Heart right ventricle (tissue), 16 donors: ENCODE results near the gene MAN2B1. TPM values are rescaled to one million over a fixed set of nuclear protein-coding genes. Genes with fewer than 3 reads are reported as not detected.
A peak's percentile ranks its signal among the peaks of the same experiment; 100 is the strongest.

ENCODE experiments used
- ATAC-seq, 8 donors: fragments of 200-7000 bp; cut with Tn5 transposase; one replicate each; pipeline ENCODE4 v1.9.1; 2020; ENCODE audit warnings: mild to moderate bottlenecking in 8 of 8, moderate library complexity in 8 of 8, moderate number of reproducible peaks in 1 of 8
- DNase-seq, 2 donors: peaks; one replicate each; pipeline ENCODE4 v3.0.0-alpha.2; 2020
- H3K27ac ChIP-seq, 10 donors: fragments of 200-600 bp; sonication (generic) in 2 of 10; one replicate each; pipeline versions ENCODE4 v1.5.0 to v1.8.0; 2020 to 2022; ENCODE audit warnings: mild to moderate bottlenecking in 3 of 10
- H3K27me3 ChIP-seq, 7 donors: fragments of 200-600 bp; one replicate each; pipeline ENCODE4 v1.8.0; 2021 to 2022; ENCODE audit warnings: mild to moderate bottlenecking in 2 of 7
- H3K36me3 ChIP-seq, 9 donors: fragments of 200-600 bp; sonication (generic) in 1 of 9; one replicate each; pipeline versions ENCODE4 v1.5.0 to v1.8.0; 2020 to 2022; ENCODE audit warnings: mild to moderate bottlenecking in 2 of 9
- H3K4me1 ChIP-seq, 9 donors: fragments of 200-600 bp; sonication (generic) in 1 of 9; one replicate each; pipeline versions ENCODE4 v1.5.0 to v1.8.0; 2020 to 2022; ENCODE audit warnings: mild to moderate bottlenecking in 4 of 9
- H3K4me3 ChIP-seq, 10 donors: fragments of 200-600 bp; sonication (generic) in 2 of 10; one replicate each; pipeline versions ENCODE4 v1.5.0 to v1.8.0; 2020 to 2022; ENCODE audit warnings: mild to moderate bottlenecking in 7 of 10, moderate library complexity in 2 of 10
- H3K9me3 ChIP-seq, 11 donors: fragments of 200-600 bp in 10 of 11; sonication (generic) in 2 of 11; one replicate each; pipeline versions ENCODE4 v1.5.0 to v1.8.0; 2013 to 2022; ENCODE audit warnings: mild to moderate bottlenecking in 2 of 11, control low read depth in 1 of 11, moderate library complexity in 1 of 11
- CTCF ChIP-seq, 9 donors: fragments of 200-600 bp; sonication (generic) in 2 of 9; IDR thresholded peaks; one replicate each; pipeline versions ENCODE4 v1.5.0 to v1.8.0; 2021 to 2022; ENCODE audit warnings: antibody characterized with exemption in 9 of 9, mild to moderate bottlenecking in 5 of 9, moderate library complexity in 1 of 9
- WGBS, 2 donors: extraction: QIAGEN DNeasy Blood & Tissue Kit; methylation state at CpG; one replicate each; pipeline ENCODE4 v1.1.7; 2013; ENCODE audit warnings: inconsistent platforms in 1 of 2; 5-methylcytosine and 5-hydroxymethylcytosine counted together
- intact Hi-C, 10 donors: fragments of 100-400 bp; cut with DNase I; formaldehyde crosslinking; loops; one replicate each; pipeline versions ENCODE4 v1.11.1 to v1.14.2; 2022
- polyA plus RNA-seq, 2 donors: library from polyadenylated mRNA; stranded (reverse); fragments of 200-250 nt; gene quantifications; one replicate each; pipeline ENCODE4 v1.2.3, GENCODE V29; 2013
- total RNA-seq, 10 donors: library from RNA; stranded (reverse); fragmentation: NEBNext Ultra II Directional in 3 of 10; extraction: Animal tissue kit (Norgen Biotek cat#: 25700) in 3 of 10; gene quantifications; one replicate each; pipeline versions ENCODE4 v1.2.1 to v1.2.4, GENCODE V29; 2021 to 2023
- donor health status: Arrhythmogenic right ventricular cardiomyopathy.
- donor health status: ischemic (EF 13 %, LVEDD 7.1; RV severe dilation, severe dysfunction).
- donor health status: healthy with polysubstance abuse.
- donor health status: DM: no; HTN: yes; CAD: no.
- donor health status: DM: no; HTN: no; CAD: no.
- donor health status: ischemic (EF 25% LVEDD 6.9; RV normal size, moderate dysfunction).
- donor health status: ischemic (EF 25% LVEDD 5.7; RV mildly dilated, moderate dysfunction).
- donor health status: healthy.
- donor health status: DM: yes; HTN: yes; CAD: no.
- donor health status: Ischemic cardiomyopathy.
- donor health status: ischemic (EF 35%, LVEDD 5.7; RV mildly dilated, moderate dysfunction).
- donor health status: nonischemic (EF 11% LVEDD 7.7; RV severe dilation, severe dysfunction).
- donor health status: DM: yes; HTN: yes; CAD: no.
- donor health status: PGD.
- donor health status: ischemic (EF 29% LVEDD 5.4; RV normal size, mild dysfunction).
- donor health status: nonischemic (EF 23%, LVEDD 6.1; RV moderate dilation, normal function).

MAN2B1 gene
- total and polyA plus RNA-seq, 12 donors, result 14.2 to 89.9 (median 25.5) TPM

DNA sequence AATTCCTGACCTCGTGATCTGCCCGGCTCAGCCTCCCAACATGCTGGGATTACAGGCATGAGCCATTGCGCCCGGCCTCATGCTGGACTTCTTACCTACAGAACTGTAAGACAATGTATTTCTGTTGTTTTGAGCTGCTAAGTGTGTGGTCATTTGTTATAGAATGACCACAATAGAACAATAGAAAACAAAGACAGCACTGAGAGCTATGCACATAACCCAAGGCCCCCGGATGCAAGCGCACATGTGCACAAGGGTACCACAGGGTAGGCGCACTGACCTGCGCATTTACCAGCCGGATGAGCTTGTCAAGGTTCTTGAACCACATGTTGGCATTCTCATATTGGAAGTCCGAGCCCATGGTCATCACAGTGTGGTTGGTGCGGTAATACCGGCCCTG is 5.6 kb downstream of the MAN2B1 start:
- DNase-seq, result no peak
- Histone ChIP-seq H3K4me3 (no peak overlapping the region), H3K27me3 (no peaks in the 10 kb centered on the region), H3K36me3 (peaks cover 0 to 91% (median 43%) of the 10 kb centered on the region in 9 donors), H3K4me1 (peaks cover 4 to 17% (median 6%) of the 10 kb centered on the region in 9 donors), H3K9me3 (no peaks in the 10 kb centered on the region), H3K27ac (no peak overlapping the region)
- TF ChIP-seq CTCF (IDR thresholded peaks at IDR 0.05), result no peak
- no peak for ATAC-seq
- 92 to 97% methylated on average over 12 of the region's 12 CpGs for WGBS, 2 donors
- intact Hi-C loops, result no loop called here

DNA sequence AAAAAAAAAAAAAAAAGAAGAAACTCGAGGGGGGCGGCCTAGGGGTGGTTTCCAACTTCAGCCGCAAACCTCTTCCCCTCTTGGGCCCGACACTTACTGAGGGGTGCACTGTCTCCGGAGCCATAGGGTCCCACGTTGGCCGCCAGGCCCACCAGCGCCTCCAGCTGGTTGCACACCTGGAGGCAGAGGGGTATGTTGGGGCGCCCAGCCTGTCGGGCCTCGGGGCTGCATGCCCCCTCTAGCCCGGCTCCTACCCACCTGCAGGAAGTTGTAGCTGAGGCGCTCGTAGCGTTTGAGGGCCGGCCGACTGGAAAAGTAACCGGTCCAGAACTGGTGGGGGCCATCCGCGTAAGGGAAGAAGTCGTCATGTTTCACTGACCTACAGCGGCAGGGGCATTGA is 8.6 kb downstream of the MAN2B1 start:
- 97% methylated on average over 22 of the region's 22 CpGs for WGBS, 2 donors
- intact Hi-C loops, result no loop called here
- TF ChIP-seq CTCF (IDR thresholded peaks at IDR 0.05), result no peak
- peaks cover 0 to 98% (median 39%) of the 10 kb centered on the region in 9 donors for H3K36me3 ChIP-seq
- no peaks in the 10 kb centered on the region for H3K9me3 ChIP-seq
- H3K27me3 ChIP-seq, result no peaks in the 10 kb centered on the region
- DNase-seq (no peak), ATAC-seq (no peak)
- no peak overlapping the region for H3K27ac ChIP-seq
- H3K4me3 ChIP-seq, result no peak overlapping the region
- no peaks in the 10 kb centered on the region for H3K4me1 ChIP-seq

- H3K4me3 ChIP-seq, result no peak overlapping the region
- ATAC-seq (peak in 2 of 8 donors; percentile 29 to 39), DNase-seq (no peak)
- no peaks in the 10 kb centered on the region for H3K9me3 ChIP-seq
- no peaks in the 10 kb centered on the region for H3K27me3 ChIP-seq
- WGBS, 2 donors, result 59 to 66% methylated on average over 42 to 50 of the region's 50 CpGs
- intact Hi-C loops, result no loop called here
- no peak overlapping the region for H3K27ac ChIP-seq
- H3K36me3 ChIP-seq, result peaks cover 0 to 96% (median 32%) of the 10 kb centered on the region in 9 donors
- H3K4me1 ChIP-seq, result no peaks in the 10 kb centered on the region
- TF ChIP-seq CTCF (IDR thresholded peaks at IDR 0.05), result no peak
Measured at GRCh38 chr19:12656899-12657571, 9.5 kb downstream of the MAN2B1 start.

DNA sequence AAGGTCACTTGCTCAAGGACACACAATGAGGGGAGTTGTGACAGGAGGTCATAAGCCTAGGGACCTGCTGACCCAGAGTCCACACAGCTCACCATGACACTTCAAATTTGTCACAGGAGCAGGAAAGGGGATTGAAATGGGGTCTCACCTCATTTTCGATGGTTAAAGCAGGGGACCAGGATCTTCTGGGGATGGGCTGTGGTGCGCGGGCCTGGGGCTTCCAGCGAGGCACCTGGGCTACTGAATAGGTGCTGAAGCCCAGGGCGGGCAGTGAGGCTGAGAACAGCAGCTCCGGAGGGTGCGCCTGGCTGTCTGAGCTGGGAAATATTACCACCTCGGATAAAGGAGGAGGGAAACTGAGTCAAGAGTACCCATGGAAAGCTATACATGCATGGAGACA is 11.0 kb downstream of the MAN2B1 start:
- Histone ChIP-seq H3K4me3 (no peak overlapping the region), H3K27me3 (no peaks in the 10 kb centered on the region), H3K36me3 (peaks cover 0 to 93% (median 23%) of the 10 kb centered on the region in 9 donors), H3K27ac (no peak overlapping the region), H3K4me1 (no peaks in the 10 kb centered on the region), H3K9me3 (no peaks in the 10 kb centered on the region)
- ATAC-seq (no peak), DNase-seq (no peak)
- 94 to 97% methylated on average over 8 of the region's 8 CpGs for WGBS, 2 donors
- intact Hi-C loops, result no loop called here
- TF ChIP-seq CTCF (IDR thresholded peaks at IDR 0.05), result no peak
